IMR-90 (cell line): ENCODE measurements around the gene SLC6A9.

Source experiments
- CTCF ChIP-seq: conservative IDR thresholded peaks from 2 replicates; pipeline ENCODE4 v1.5.1; 2012; ENCODE audit warnings: mild to moderate bottlenecking, low read depth, low read length, improper control_type of control experiment
- FOS ChIP-seq: fragments of 150-350 bp; IDR thresholded peaks from 2 replicates; pipeline ENCODE4 v1.6.1; 2016; ENCODE audit warnings: low read depth, low read length

GRCh38 chr1:43969416-43969745 is 61.9 kb downstream of the SLC6A9 start:
- TF ChIP-seq CTCF: no peak
- no peak for TF ChIP-seq FOS
